GM10847 (cell line): ENCODE results near the gene ITGB1BP1.

Experiments used
- POLR2A ChIP-seq: IDR thresholded peaks from 2 replicates; pipeline ENCODE4 v1.6.1; 2011; ENCODE audit not compliant: insufficient read length; ENCODE audit errors: extremely low read depth

Gene ITGB1BP1

GRCh38 chr2:9356261-9356660 lies 67.1 kb downstream of the ITGB1BP1 start:
- no peak for TF ChIP-seq POLR2A

DNA sequence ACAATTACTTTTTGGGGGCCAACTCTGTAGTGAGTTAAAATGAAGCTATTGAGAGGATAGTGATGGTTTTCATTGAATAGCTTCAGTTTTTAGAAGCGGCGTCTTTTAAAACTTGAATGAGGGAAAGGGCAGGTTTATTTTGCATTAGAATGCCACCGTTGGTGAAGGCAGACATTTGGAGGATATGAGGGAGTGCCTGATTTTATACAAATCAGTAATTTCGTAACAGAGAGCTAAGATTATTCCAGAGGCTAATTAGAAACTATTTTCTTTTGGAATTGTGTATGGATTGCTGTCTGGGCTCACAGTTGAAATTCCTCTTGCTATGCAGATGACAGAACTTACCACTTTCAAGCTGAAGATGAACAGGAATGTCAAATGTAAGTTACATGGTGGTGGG lies 67.6 kb downstream of the ITGB1BP1 start:
- TF ChIP-seq POLR2A = no peak

DNA sequence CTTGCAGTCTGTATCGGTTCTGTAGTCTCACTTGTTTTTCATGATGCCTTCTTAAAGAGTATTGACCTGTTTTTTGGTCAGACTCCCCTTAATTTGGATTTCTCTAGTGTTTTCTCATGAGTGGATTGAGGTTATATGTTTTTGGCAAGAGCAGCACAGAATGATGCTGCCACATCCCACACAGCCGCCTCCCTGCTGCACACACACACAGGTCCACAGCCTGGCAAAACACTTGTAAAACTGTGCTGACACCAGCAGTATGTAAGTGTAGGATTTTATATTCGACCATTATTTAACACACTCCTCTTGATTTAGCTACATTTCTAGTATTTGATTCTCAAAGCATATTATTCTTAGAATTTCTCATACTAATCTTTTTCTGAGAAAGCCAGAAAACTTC lies 68.1 kb downstream of the ITGB1BP1 start:
- TF ChIP-seq POLR2A = no peak

DNA sequence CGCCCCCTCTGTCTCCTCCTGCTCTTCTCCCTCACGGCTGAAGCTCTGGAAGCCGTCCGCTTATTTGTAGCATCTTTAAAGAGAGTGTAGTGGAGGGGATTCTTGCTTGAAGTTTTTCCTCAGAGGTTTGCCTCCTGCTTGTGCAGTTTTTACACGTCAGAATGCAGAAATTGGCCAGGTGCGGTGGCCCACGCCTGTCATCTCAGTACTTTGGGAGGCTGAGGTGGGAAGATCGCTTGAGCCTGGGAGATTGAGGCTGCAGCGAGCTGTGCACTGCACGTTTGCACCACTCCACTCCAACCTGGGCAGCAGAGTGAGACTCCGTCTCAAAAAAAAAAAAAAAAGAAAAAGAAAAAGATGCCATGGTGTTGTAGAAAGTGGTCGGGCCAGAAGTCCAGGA lies 69.0 kb downstream of the ITGB1BP1 start:
- no peak for TF ChIP-seq POLR2A
